GM06990 (cell line): ENCODE measurements around the gene ITFG1.

Source experiments
- DNase-seq: peaks from one replicate; pipeline ENCODE4 v3.0.0-alpha.2; 2011; ENCODE audit not compliant: insufficient read length; ENCODE audit errors: extremely low read depth
- H3K27me3 ChIP-seq: replicated peaks from 2 replicates; pipeline ENCODE4 v1.6.0; 2011; ENCODE audit warnings: low read length; ENCODE audit not compliant: control insufficient read depth, insufficient read depth
- H3K36me3 ChIP-seq: 2 replicates; pipeline ENCODE4 v1.5.1; 2011; ENCODE audit warnings: low read length; ENCODE audit not compliant: control insufficient read depth, insufficient read depth
- H3K4me3 ChIP-seq: replicated peaks from 2 replicates; pipeline ENCODE4 v1.5.1; 2011; ENCODE audit warnings: low read depth, mild to moderate bottlenecking, control low read depth, low read length
- TF ChIP-seq, protein P1 (sequence below): IDR thresholded peaks from 2 replicates; pipeline ENCODE4 v1.5.1; 2011; ENCODE audit warnings: low read length, control low read depth, mild to moderate bottlenecking, inconsistent platforms; ENCODE audit not compliant: insufficient read depth, poor library complexity, severe bottlenecking

Gene ITFG1

GRCh38 chr16:47109361-47109760 is 351.5 kb downstream of the ITFG1 start:
- no peaks in the 10 kb centered on the region; the same call in none of the 2 replicates for H3K36me3 ChIP-seq
- H3K4me3 ChIP-seq, result no peak overlapping the region
- TF ChIP-seq, protein P1, sequence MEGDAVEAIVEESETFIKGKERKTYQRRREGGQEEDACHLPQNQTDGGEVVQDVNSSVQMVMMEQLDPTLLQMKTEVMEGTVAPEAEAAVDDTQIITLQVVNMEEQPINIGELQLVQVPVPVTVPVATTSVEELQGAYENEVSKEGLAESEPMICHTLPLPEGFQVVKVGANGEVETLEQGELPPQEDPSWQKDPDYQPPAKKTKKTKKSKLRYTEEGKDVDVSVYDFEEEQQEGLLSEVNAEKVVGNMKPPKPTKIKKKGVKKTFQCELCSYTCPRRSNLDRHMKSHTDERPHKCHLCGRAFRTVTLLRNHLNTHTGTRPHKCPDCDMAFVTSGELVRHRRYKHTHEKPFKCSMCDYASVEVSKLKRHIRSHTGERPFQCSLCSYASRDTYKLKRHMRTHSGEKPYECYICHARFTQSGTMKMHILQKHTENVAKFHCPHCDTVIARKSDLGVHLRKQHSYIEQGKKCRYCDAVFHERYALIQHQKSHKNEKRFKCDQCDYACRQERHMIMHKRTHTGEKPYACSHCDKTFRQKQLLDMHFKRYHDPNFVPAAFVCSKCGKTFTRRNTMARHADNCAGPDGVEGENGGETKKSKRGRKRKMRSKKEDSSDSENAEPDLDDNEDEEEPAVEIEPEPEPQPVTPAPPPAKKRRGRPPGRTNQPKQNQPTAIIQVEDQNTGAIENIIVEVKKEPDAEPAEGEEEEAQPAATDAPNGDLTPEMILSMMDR, result no peak
- DNase-seq, result no peak
- no peaks in the 10 kb centered on the region for H3K27me3 ChIP-seq
